GM18858 (cell line): Measurements from ENCODE around the gene SMPX.

ENCODE experiments used
- ATAC-seq: cut with Tn5 transposase; IDR thresholded peaks from one replicate; pipeline ENCODE4 v1.9.1; 2021; ENCODE audit not compliant: unreplicated experiment

The SMPX gene

GRCh38 chrX:21744721-21745120 is 13.2 kb downstream of the SMPX start:
- no peak for ATAC-seq

GRCh38 chrX:21744060-21744459 is 13.9 kb downstream of the SMPX start:
- no peak for ATAC-seq

- no peak for ATAC-seq
Observed at GRCh38 chrX:21741869-21742701, 15.8 kb downstream of the SMPX start.

- no peak for ATAC-seq
Observed at GRCh38 chrX:21741364-21741763, 16.6 kb downstream of the SMPX start.

GRCh38 chrX:21740329-21741274 is 17.3 kb downstream of the SMPX start:
- ATAC-seq, result no peak

GRCh38 chrX:21738950-21739287 is 19.0 kb downstream of the SMPX start:
- ATAC-seq, result no peak

- ATAC-seq, result no peak
Observed at GRCh38 chrX:21738210-21738949, 19.5 kb downstream of the SMPX start.

- no peak for ATAC-seq
Observed at GRCh38 chrX:21735768-21736127, 22.2 kb downstream of the SMPX start.

- ATAC-seq, result no peak
Observed at GRCh38 chrX:21735038-21735767, 22.7 kb downstream of the SMPX start.

- no peak for ATAC-seq
Observed at GRCh38 chrX:21734175-21734574, 23.7 kb downstream of the SMPX start.

- ATAC-seq, result no peak
Observed at GRCh38 chrX:21733705-21734104, 24.2 kb downstream of the SMPX start.

GRCh38 chrX:21730026-21730425 is 27.9 kb downstream of the SMPX start:
- no peak for ATAC-seq

- no peak for ATAC-seq
Observed at GRCh38 chrX:21728276-21728968, 29.5 kb downstream of the SMPX start.

GRCh38 chrX:21725916-21726315 is 32.0 kb downstream of the SMPX start:
- no peak for ATAC-seq

- ATAC-seq, result no peak
Observed at GRCh38 chrX:21725496-21725895, 32.4 kb downstream of the SMPX start.

- ATAC-seq, result no peak
Observed at GRCh38 chrX:21723814-21724213, 34.1 kb downstream of the SMPX start.

- ATAC-seq, result no peak
Observed at GRCh38 chrX:21723084-21723483, 34.8 kb downstream of the SMPX start.

- no peak for ATAC-seq
Observed at GRCh38 chrX:21721195-21721594, 36.7 kb downstream of the SMPX start.

- ATAC-seq, result no peak
Observed at GRCh38 chrX:21718575-21718974, 39.3 kb downstream of the SMPX start.

GRCh38 chrX:21717802-21718201 is 40.1 kb downstream of the SMPX start:
- no peak for ATAC-seq
